ENCODE measurements around the gene TPRG1.

Gene TPRG1

DNA sequence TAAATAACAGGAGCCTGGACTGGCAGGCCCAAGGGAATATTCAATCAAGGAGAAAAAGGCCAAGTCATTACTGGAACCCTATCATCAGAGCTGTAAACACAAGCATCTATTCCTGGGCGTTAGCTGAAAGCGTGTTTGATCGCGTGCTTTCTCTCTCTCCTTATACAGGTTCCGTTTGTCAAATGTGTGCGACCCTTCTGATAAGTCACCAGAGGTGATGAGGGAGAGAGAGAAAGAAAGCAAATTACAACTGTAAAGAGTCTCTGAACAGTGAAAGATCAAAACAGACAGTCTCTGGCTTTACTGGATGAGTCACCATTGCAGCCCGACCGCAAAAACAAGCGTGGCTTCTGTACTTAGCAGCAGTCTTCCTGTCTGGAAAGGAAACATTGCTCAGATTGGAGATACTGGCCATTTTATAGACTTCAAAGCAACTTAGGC, 39.5 kb upstream of the TPRG1 start:
- no peak for TF ChIP-seq CTCF (IDR thresholded peaks at IDR 0.05)
- Histone ChIP-seq H3K27ac (no peak overlapping the region), H3K4me3 (ENCODE audit: low read depth, low read length) (no peak overlapping the region)

GRCh38 chr3:189132839-189133238, 38.9 kb upstream of the TPRG1 start:
- Histone ChIP-seq H3K79me2 (no peaks in the 10 kb centered on the region), H3K4me2 (ENCODE audit: low read length) (no peak overlapping the region), H3K27me3 (ENCODE audit: control insufficient read depth, insufficient read depth, low read length) (no peaks in the 10 kb centered on the region), H3K36me3 (ENCODE audit: control insufficient read depth, insufficient read depth, low read length) (no peaks in the 10 kb centered on the region), H3K9ac (no peak overlapping the region), H3K4me1 (no peaks in the 10 kb centered on the region), H3K9me3 (ENCODE audit: control insufficient read depth, low read length) (no peaks in the 10 kb centered on the region), H3K27ac (no peak overlapping the region), H2AFZ (no peak overlapping the region), H3K4me3 (ENCODE audit: low read depth, low read length) (no peak overlapping the region)
- TF ChIP-seq CTCF (IDR thresholded peaks at IDR 0.05) = no peak

More for the DNA sequence above, 39.5 kb upstream of the TPRG1 start:
- H3K9me3 ChIP-seq (ENCODE audit: control insufficient read depth, low read length) = no peaks in the 10 kb centered on the region
- no peak overlapping the region for H2AFZ ChIP-seq
- no peaks in the 10 kb centered on the region for H3K79me2 ChIP-seq
- no peak overlapping the region for H3K4me2 ChIP-seq (ENCODE audit: low read length)
- no peaks in the 10 kb centered on the region for H3K36me3 ChIP-seq (ENCODE audit: control insufficient read depth, insufficient read depth, low read length)
- no peak overlapping the region for H3K9ac ChIP-seq
- H3K27me3 ChIP-seq (ENCODE audit: control insufficient read depth, insufficient read depth, low read length) = no peaks in the 10 kb centered on the region
- H3K4me1 ChIP-seq = no peaks in the 10 kb centered on the region

- Histone ChIP-seq H3K4me3 (ENCODE audit: low read depth, low read length) (no peak overlapping the region), H3K27ac (no peak overlapping the region), H3K4me2 (ENCODE audit: low read length) (no peak overlapping the region), H3K36me3 (ENCODE audit: control insufficient read depth, insufficient read depth, low read length) (no peaks in the 10 kb centered on the region), H3K9me3 (ENCODE audit: control insufficient read depth, low read length) (no peaks in the 10 kb centered on the region), H2AFZ (no peak overlapping the region), H3K27me3 (ENCODE audit: control insufficient read depth, insufficient read depth, low read length) (no peaks in the 10 kb centered on the region), H3K9ac (no peak overlapping the region), H3K4me1 (no peaks in the 10 kb centered on the region), H3K79me2 (no peaks in the 10 kb centered on the region)
- no peak for TF ChIP-seq CTCF (IDR thresholded peaks at IDR 0.05)
These were observed 38.0 kb upstream of the TPRG1 start for GRCh38 chr3:189133768-189134167.

- Histone ChIP-seq H2AFZ (no peak overlapping the region), H3K4me1 (no peaks in the 10 kb centered on the region), H3K4me2 (ENCODE audit: low read length) (no peak overlapping the region), H3K36me3 (ENCODE audit: control insufficient read depth, insufficient read depth, low read length) (no peaks in the 10 kb centered on the region), H3K79me2 (no peaks in the 10 kb centered on the region), H3K4me3 (ENCODE audit: low read depth, low read length) (no peak overlapping the region), H3K27ac (no peak overlapping the region), H3K9me3 (ENCODE audit: control insufficient read depth, low read length) (no peaks in the 10 kb centered on the region), H3K27me3 (ENCODE audit: control insufficient read depth, insufficient read depth, low read length) (no peaks in the 10 kb centered on the region), H3K9ac (no peak overlapping the region)
- no peak for TF ChIP-seq CTCF (IDR thresholded peaks at IDR 0.05)
These were observed 34.4 kb upstream of the TPRG1 start for GRCh38 chr3:189137416-189137815.

DNA sequence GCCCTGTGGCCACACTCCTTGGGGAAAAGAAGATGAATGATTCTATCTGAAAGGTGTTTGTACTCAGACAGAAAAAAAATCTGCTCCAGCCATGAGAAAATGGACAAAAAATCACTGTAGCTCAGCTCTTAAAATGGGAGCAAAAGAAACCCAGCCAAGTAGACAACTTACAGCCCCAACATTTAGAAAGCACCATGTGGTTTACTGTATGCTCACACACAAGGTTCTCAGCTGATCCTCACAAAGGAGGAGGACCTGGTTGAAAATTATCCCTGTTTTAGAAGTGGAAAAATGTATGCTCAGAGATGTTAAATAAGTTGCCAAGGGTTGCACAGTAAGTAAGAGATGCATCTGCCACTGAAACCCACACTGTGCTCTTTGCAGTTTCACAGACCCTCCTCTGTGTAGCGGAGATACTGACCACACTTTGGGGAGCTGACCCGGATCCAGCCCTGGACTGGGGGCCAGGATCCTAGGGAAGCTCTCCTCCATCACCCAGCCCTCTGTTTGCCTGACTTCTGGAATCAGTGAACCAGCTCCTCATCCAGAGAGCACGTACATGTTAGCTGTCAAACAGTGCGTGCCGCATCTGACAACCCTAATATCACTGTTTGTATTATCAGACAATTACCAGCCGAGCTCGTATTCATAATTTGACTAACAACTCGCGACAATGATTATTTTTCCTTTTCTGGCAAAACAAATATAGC, 32.7 kb upstream of the TPRG1 start:
- Histone ChIP-seq H3K4me3 (ENCODE audit: low read depth, low read length) (no peak overlapping the region), H3K79me2 (no peaks in the 10 kb centered on the region), H3K9ac (no peak overlapping the region), H3K27ac (no peak overlapping the region), H3K36me3 (ENCODE audit: control insufficient read depth, insufficient read depth, low read length) (no peaks in the 10 kb centered on the region), H3K4me2 (ENCODE audit: low read length) (no peak overlapping the region), H3K9me3 (ENCODE audit: control insufficient read depth, low read length) (no peaks in the 10 kb centered on the region), H3K4me1 (no peaks in the 10 kb centered on the region), H2AFZ (no peak overlapping the region), H3K27me3 (ENCODE audit: control insufficient read depth, insufficient read depth, low read length) (no peaks in the 10 kb centered on the region)
- no peak for TF ChIP-seq CTCF (IDR thresholded peaks at IDR 0.05)

Data from parathyroid adenoma (tissue), 2 donors.